C4-2B (cell line): Measurements from ENCODE around the gene FIP1L1.

Source experiments
- ZFX ChIP-seq: fragments of 450-650 bp; IDR thresholded peaks from 2 replicates; pipeline ENCODE4 v1.6.1; 2017
- TF ChIP-seq, protein P1 (sequence below): fragments of 450-650 bp; conservative IDR thresholded peaks from 2 replicates; pipeline ENCODE4 v1.5.1; 2017; ENCODE audit warnings: mild to moderate bottlenecking

DNA sequence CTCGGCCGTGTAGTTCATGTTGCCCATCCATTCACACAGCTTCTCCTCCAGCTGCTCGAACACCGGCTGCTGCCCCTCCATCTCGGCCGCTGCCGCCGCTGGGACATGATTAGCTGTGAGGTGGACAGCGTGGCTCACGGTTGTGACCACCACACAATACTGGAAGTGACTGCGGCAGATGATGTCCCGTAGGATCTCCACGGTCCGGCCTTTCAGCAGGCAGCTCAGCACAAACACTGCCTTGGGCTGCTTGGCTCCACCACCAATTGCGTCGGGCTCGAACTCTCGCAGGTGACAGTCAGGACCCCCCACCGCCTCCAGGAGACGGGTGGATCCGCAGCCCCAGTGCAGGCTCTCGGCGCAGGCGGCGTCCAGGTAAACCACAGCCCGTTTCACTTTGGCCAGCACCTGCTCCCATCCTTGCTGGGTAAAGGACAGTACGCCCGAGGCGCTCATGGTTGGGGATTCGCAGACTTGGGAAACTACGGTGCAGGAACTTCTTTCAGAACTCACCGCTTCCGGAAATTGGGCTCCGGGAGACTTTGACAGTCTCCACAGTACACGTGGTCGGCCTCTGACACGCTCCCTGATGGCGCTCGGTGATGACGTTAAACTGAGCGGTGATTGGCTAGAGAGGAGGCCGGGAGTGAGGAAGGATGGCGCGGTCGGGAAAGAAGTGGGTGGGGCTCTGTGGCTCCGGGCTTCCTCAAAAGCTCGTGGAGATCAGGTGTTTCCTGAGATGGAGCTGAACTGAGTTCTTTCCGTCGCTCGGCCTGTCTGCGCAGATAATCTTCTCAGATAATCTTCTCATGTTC is 11.7 kb upstream of the FIP1L1 start, which contains the start of gene SCFD2:
- TF ChIP-seq, protein P1, sequence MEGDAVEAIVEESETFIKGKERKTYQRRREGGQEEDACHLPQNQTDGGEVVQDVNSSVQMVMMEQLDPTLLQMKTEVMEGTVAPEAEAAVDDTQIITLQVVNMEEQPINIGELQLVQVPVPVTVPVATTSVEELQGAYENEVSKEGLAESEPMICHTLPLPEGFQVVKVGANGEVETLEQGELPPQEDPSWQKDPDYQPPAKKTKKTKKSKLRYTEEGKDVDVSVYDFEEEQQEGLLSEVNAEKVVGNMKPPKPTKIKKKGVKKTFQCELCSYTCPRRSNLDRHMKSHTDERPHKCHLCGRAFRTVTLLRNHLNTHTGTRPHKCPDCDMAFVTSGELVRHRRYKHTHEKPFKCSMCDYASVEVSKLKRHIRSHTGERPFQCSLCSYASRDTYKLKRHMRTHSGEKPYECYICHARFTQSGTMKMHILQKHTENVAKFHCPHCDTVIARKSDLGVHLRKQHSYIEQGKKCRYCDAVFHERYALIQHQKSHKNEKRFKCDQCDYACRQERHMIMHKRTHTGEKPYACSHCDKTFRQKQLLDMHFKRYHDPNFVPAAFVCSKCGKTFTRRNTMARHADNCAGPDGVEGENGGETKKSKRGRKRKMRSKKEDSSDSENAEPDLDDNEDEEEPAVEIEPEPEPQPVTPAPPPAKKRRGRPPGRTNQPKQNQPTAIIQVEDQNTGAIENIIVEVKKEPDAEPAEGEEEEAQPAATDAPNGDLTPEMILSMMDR: no peak
- no peak for TF ChIP-seq ZFX
